D721Med (cell line): ENCODE results near the gene RANBP3L.

Source experiments
- DNase-seq: peaks from one replicate; pipeline ENCODE4 v3.0.0; 2011; ENCODE audit warnings: low spot score; ENCODE audit not compliant: insufficient read length
- FAIRE-seq: peaks from 2 replicates; lab custom pipeline; 2011; peaks lifted over from hg19 to GRCh38; lab: Jason Lieb, UNC
- CTCF ChIP-seq: IDR thresholded peaks from 2 replicates; pipeline ENCODE4 v1.5.1; 2012; ENCODE audit warnings: mild to moderate bottlenecking, control low read depth; ENCODE audit not compliant: insufficient read depth; ENCODE audit errors: missing control alignments

The RANBP3L gene

GRCh38 chr5:36270876-36271575 is 30.7 kb downstream of the RANBP3L start:
- DNase-seq (no peak), FAIRE-seq (no peak)
- TF ChIP-seq CTCF = no peak

GRCh38 chr5:36270175-36270574 is 31.5 kb downstream of the RANBP3L start:
- DNase-seq (no peak), FAIRE-seq (no peak)
- no peak for TF ChIP-seq CTCF

DNA sequence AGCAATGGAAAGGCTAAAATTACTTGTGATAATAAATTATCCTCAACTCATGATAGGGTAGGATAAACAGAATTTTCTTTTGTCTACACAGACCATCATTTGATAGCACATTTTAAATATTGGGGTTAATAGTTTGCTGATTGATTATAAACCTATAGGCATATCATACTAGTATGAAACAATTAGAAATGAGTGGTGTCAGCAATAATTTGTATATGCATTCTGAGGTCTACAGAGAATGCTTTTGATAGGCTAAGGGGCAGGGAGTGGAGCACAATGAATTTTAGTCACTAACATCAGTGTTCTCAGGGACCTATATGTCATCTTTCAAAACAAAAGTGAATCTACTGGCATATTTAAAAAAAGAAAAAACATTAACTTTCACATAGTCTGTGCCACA is 32.2 kb downstream of the RANBP3L start:
- no peak for TF ChIP-seq CTCF
- no peak for DNase-seq
- FAIRE-seq = no peak

- DNase-seq (no peak), FAIRE-seq (no peak)
- TF ChIP-seq CTCF = no peak
Measured at GRCh38 chr5:36267905-36268304, 33.8 kb downstream of the RANBP3L start.

GRCh38 chr5:36264202-36264760 is 37.4 kb downstream of the RANBP3L start:
- DNase-seq = no peak
- TF ChIP-seq CTCF = no peak
- no peak for FAIRE-seq

DNA sequence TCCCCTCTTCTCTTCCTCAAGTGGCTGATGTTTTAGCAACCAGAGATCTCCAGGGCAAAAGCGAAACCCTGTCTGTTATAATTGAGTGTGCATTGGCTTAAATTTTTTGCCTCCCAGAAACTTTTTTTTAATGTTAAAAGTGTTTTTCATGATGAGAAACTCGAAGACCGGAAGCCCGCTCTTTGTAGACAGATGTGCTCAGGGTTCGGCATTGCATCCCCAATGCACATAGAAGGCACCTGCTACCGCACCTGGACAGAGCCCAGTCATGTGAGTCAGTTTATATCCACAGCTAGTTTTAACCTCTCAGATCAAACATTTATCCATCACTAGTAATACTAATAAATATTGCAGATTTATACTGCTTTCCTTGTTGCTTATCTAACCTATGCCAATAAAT is 40.5 kb downstream of the RANBP3L start:
- no peak for TF ChIP-seq CTCF
- no peak for DNase-seq

DNA sequence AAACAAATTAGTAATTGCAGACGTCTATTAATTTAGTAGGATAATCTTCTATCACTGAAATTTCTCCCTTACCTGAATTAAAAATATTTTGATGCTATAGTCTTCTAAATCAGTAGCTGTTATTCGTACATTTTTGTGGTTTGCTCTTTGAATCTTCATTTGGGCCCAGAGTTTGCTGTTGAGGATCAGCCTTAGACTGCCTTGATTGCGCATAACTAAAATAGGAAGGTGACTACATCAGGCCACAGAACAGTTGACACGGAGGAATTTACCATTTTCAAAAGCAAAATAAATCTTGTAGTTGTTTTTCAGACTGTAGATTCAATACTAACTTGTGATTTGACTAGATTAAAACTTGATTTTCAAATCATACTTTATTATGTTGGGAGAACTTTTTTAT is 48.1 kb downstream of the RANBP3L start:
- DNase-seq (no peak), FAIRE-seq (no peak)
- TF ChIP-seq CTCF = no peak

More for the DNA sequence above, 40.5 kb downstream of the RANBP3L start:
- FAIRE-seq = no peak
